ENCODE data around the gene PAX2. TPM values are rescaled to one million over a fixed set of nuclear protein-coding genes. Genes with fewer than 3 reads are reported as not detected.

Gene PAX2
- total and polyA plus RNA-seq, 4 donors, result not detected

- Histone ChIP-seq H3K4me3 (ENCODE audit: low read depth in 1 of 3, low read length in 3 of 3) (no peak overlapping the region), H3K36me3 (ENCODE audit: control insufficient read depth in 4 of 4, insufficient read depth in 3 of 4, low read depth in 1 of 4, low read length in 3 of 4) (no peaks in the 10 kb centered on the region), H3K27ac (ENCODE audit: low read depth in 1 of 2, low read length in 2 of 2) (no peak overlapping the region), H3K9ac (ENCODE audit: low read depth in 1 of 2, low read length in 2 of 2) (no peak overlapping the region), H3K27me3 (ENCODE audit: control insufficient read depth in 4 of 4, insufficient read depth in 4 of 4, low read length in 3 of 4) (peaks cover 0 to 29% (median 18%) of the 10 kb centered on the region in 4 donors), H3K4me1 (ENCODE audit: control insufficient read depth in 4 of 4, insufficient read depth in 4 of 4, low read length in 3 of 4) (no peaks in the 10 kb centered on the region), H3K9me3 (ENCODE audit: control insufficient read depth in 4 of 4, low read length in 3 of 4) (no peaks in the 10 kb centered on the region)
- DNase-seq (ENCODE audit: low spot score), result no peak
- 5% methylated on average over 58 of the region's 58 CpGs for WGBS
- TF ChIP-seq CTCF (IDR thresholded peaks at IDR 0.05; ENCODE audit: low read depth, low read length, missing input control) (no peak), ZBTB33 (IDR thresholded peaks at IDR 0.05) (no peak), HNF4G (IDR thresholded peaks at IDR 0.05) (no peak), TAF1 (conservative IDR thresholded peaks at IDR 0.05) (no peak), REST (IDR thresholded peaks at IDR 0.05) (no peak), YY1 (IDR thresholded peaks at IDR 0.05) (no peak), EGR1 (IDR thresholded peaks at IDR 0.05; ENCODE audit: low read depth in 2 of 2) (no peak), GABPA (IDR thresholded peaks at IDR 0.05 in 1 of 2, conservative IDR thresholded peaks at IDR 0.05 in 1 of 2) (no peak), ATF3 (IDR thresholded peaks at IDR 0.05) (no peak), RXRA (IDR thresholded peaks at IDR 0.05) (no peak), HNF4A (conservative IDR thresholded peaks at IDR 0.05) (no peak), RAD21 (IDR thresholded peaks at IDR 0.05) (no peak), SP1 (IDR thresholded peaks at IDR 0.05) (no peak), MAX (IDR thresholded peaks at IDR 0.05) (no peak), JUND (IDR thresholded peaks at IDR 0.05) (no peak), NR2F2 (IDR thresholded peaks at IDR 0.05) (no peak), FOXA2 (IDR thresholded peaks at IDR 0.05) (no peak), FOXA1 (IDR thresholded peaks at IDR 0.05) (no peak)
Measured at GRCh38 chr10:100723770-100724530, 21.4 kb upstream of the PAX2 start.

Measured in liver (tissue), 9 donors.